ENCODE measurements around the gene HINFP. TPM values are rescaled to one million over a fixed set of nuclear protein-coding genes. Genes with fewer than 3 reads are reported as not detected.

Gene HINFP
- total RNA-seq, 1 donor from 2014 or later: 38.5 TPM

- Mint-ChIP-seq H3K4me3 (peak overlapping the region; percentile 97), H3K27me3 (ENCODE audit: low read depth) (peaks cover 13% of the 10 kb centered on the region), H3K36me3 (ENCODE audit: low read depth) (peaks cover 26% of the 10 kb centered on the region), H3K9me3 (no peaks in the 10 kb centered on the region), H3K27ac (ENCODE audit: unreplicated experiment) (no peak overlapping the region), H3K4me1 (peaks cover 49% of the 10 kb centered on the region)
- TF ChIP-seq CTCF (conservative IDR thresholded peaks at IDR 0.05): no peak
- no peak for DNase-seq (ENCODE audit: low read depth, low spot score)
Measured at GRCh38 chr11:119091178-119091577, 30.2 kb upstream of the HINFP start.

DNA sequence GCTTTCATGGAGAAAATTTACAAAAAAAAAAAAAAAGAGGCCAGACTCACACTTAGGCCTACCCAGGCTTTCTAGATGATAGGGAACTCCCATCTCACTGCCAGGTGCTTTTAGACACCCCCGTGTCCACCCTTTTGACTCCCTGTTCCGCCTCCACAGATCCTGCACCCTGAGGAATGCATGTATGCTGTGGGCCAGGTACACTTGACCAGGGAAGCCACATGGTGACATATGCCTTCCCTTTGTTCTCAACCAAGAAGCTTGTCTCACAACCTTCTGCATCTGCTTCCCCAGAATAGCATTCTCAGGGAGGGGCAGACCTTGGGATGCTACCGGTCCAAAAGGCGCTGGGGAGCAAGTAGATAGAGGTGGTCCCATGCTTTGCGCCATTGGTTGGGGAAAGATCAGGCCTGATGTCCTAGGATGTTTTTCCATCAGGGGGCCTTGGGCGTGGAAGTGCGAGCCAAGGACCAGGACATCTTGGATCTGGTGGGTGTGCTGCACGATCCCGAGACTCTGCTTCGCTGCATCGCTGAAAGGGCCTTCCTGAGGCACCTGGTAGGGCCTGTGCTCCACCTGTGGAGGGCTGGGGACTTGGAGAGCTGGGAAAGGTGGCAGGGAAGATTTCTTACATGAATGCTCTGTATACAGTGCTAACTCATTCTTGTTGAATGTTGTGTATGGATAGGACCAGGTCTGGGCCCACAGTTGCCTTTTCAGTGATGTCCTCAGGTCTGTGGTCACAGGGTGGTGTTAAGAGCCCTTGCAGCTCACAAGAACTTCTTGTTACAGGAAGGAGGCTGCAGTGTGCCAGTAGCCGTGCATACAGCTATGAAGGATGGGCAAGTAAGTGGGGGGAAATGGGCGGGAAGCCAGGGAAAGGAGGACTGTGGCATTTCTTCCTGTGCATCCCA lies 29.2 kb upstream of the HINFP start:
- Mint-ChIP-seq H3K9me3 (no peaks in the 10 kb centered on the region), H3K4me1 (peaks cover 50% of the 10 kb centered on the region), H3K27ac (ENCODE audit: unreplicated experiment) (peak overlapping the region; percentile 47), H3K27me3 (ENCODE audit: low read depth) (peaks cover 13% of the 10 kb centered on the region), H3K4me3 (peak overlapping the region; percentile 97), H3K36me3 (ENCODE audit: low read depth) (peaks cover 32% of the 10 kb centered on the region)
- no peak for TF ChIP-seq CTCF (conservative IDR thresholded peaks at IDR 0.05)
- DNase-seq (ENCODE audit: low read depth, low spot score): no peak

GRCh38 chr11:119092880-119093842 lies 28.2 kb upstream of the HINFP start:
- peaks cover 49% of the 10 kb centered on the region for H3K4me1 Mint-ChIP-seq
- peak overlapping the region; percentile 96 for H3K27ac Mint-ChIP-seq (ENCODE audit: unreplicated experiment)
- DNase-seq (ENCODE audit: low read depth, low spot score): no peak
- no peak for TF ChIP-seq CTCF (conservative IDR thresholded peaks at IDR 0.05)
- H3K27me3 Mint-ChIP-seq (ENCODE audit: low read depth): peaks cover 13% of the 10 kb centered on the region
- peaks cover 34% of the 10 kb centered on the region for H3K36me3 Mint-ChIP-seq (ENCODE audit: low read depth)
- H3K9me3 Mint-ChIP-seq: no peaks in the 10 kb centered on the region
- peak overlapping the region; percentile 97 for H3K4me3 Mint-ChIP-seq

- TF ChIP-seq CTCF (conservative IDR thresholded peaks at IDR 0.05): no peak
- Mint-ChIP-seq H3K4me1 (peaks cover 49% of the 10 kb centered on the region), H3K9me3 (no peaks in the 10 kb centered on the region), H3K4me3 (peak overlapping the region; percentile 97), H3K36me3 (ENCODE audit: low read depth) (peaks cover 34% of the 10 kb centered on the region), H3K27me3 (ENCODE audit: low read depth) (peaks cover 13% of the 10 kb centered on the region), H3K27ac (ENCODE audit: unreplicated experiment) (peak overlapping the region; percentile 98)
- no peak for DNase-seq (ENCODE audit: low read depth, low spot score)
Measured at GRCh38 chr11:119093942-119094815, 27.2 kb upstream of the HINFP start.

- no peaks in the 10 kb centered on the region for H3K9me3 Mint-ChIP-seq
- H3K4me1 Mint-ChIP-seq: peaks cover 49% of the 10 kb centered on the region
- no peak for DNase-seq (ENCODE audit: low read depth, low spot score)
- peak; percentile 67 for TF ChIP-seq CTCF (conservative IDR thresholded peaks at IDR 0.05)
- H3K4me3 Mint-ChIP-seq: peak overlapping the region; percentile 91
- H3K27ac Mint-ChIP-seq (ENCODE audit: unreplicated experiment): peak overlapping the region; percentile 98
- H3K27me3 Mint-ChIP-seq (ENCODE audit: low read depth): peaks cover 13% of the 10 kb centered on the region
- H3K36me3 Mint-ChIP-seq (ENCODE audit: low read depth): peaks cover 34% of the 10 kb centered on the region
Measured at GRCh38 chr11:119094816-119095065, 26.6 kb upstream of the HINFP start.

Data from neural crest cell (in vitro differentiated cells).